Colonic mucosa (tissue), 4 donors: Measurements from ENCODE around the gene SAMD7. TPM values are rescaled to one million over a fixed set of nuclear protein-coding genes. Genes with fewer than 3 reads are reported as not detected.

ENCODE experiments used
- DNase-seq: peaks from one replicate; pipeline ENCODE4 v3.0.0-alpha.2; 2020
- H3K27ac ChIP-seq: fragments of 200-600 bp; one replicate; pipeline ENCODE4 v1.8.0; 2021
- H3K27me3 ChIP-seq: fragments of 200-600 bp; one replicate; pipeline ENCODE4 v1.8.0; 2021
- H3K36me3 ChIP-seq: fragments of 200-600 bp; one replicate; pipeline ENCODE4 v1.8.0; 2021
- H3K4me1 ChIP-seq: fragments of 200-600 bp; one replicate; pipeline ENCODE4 v1.8.0; 2021; ENCODE audit warnings: mild to moderate bottlenecking
- H3K4me3 ChIP-seq: fragments of 200-600 bp; one replicate; pipeline ENCODE4 v1.8.0; 2021
- H3K9ac ChIP-seq, 2 donors: one replicate each; pipeline ENCODE4 v1.7.0; 2013; ENCODE audit warnings: control low read depth in 2 of 2, low read depth in 2 of 2, low read length in 2 of 2
- H3K9me3 ChIP-seq: fragments of 200-600 bp; one replicate; pipeline ENCODE4 v1.8.0; 2021
- CTCF ChIP-seq: fragments of 200-600 bp; IDR thresholded peaks from one replicate; pipeline ENCODE4 v1.8.0; 2022; ENCODE audit warnings: antibody characterized with exemption, mild to moderate bottlenecking
- intact Hi-C: fragments of 100-400 bp; cut with DNase I; formaldehyde crosslinking; loops from one replicate; pipeline ENCODE4 v1.14.1; 2022
- total RNA-seq, 2 donors: library from RNA; stranded (reverse); fragmentation: NEBNext Ultra II Directional in 1 of 2; extraction: Animal tissue kit (Norgen Biotek cat#: 25700) in 1 of 2; gene quantifications; one replicate each; pipeline ENCODE4 v1.2.1, GENCODE V29; 2021
- donor health status: healthy.
- donor health status: DM: no; HTN: no; CAD: no.
- donor health status: DM: no; HTN: no; CAD: no.

SAMD7 gene
- total RNA-seq, 2 donors from 2014 or later, result not detected

- no peaks in the 10 kb centered on the region for H3K36me3 ChIP-seq
- no peak for DNase-seq
- H3K4me1 ChIP-seq, result peaks cover 6% of the 10 kb centered on the region
- H3K27me3 ChIP-seq, result no peaks in the 10 kb centered on the region
- intact Hi-C loops, result no loop called here
- peak overlapping the region; percentile 1 for H3K27ac ChIP-seq
- no peaks in the 10 kb centered on the region for H3K9me3 ChIP-seq
- H3K9ac ChIP-seq, result peak overlapping the region in 1 of 2 donors; percentile 63
- no peak for TF ChIP-seq CTCF
- peak overlapping the region; percentile 26 for H3K4me3 ChIP-seq
Observed at GRCh38 chr3:169867584-169868210, 43.7 kb upstream of the SAMD7 start.

GRCh38 chr3:169868369-169868768 lies 43.0 kb upstream of the SAMD7 start:
- Histone ChIP-seq H3K27ac (peak overlapping the region; percentile 70), H3K9ac (peak overlapping the region in 1 of 2 donors; percentile 63), H3K4me1 (peaks cover 6% of the 10 kb centered on the region), H3K27me3 (no peaks in the 10 kb centered on the region), H3K4me3 (peak overlapping the region; percentile 26), H3K36me3 (no peaks in the 10 kb centered on the region), H3K9me3 (no peaks in the 10 kb centered on the region)
- intact Hi-C loops, result no loop called here
- no peak for DNase-seq
- TF ChIP-seq CTCF, result no peak

- intact Hi-C loops, result no loop called here
- Histone ChIP-seq H3K27me3 (no peaks in the 10 kb centered on the region), H3K27ac (peak within 1 kb of the TSS; percentile 70), H3K4me1 (peaks cover 6% of the 10 kb centered on the region), H3K4me3 (peak within 1 kb of the TSS; percentile 26), H3K9me3 (no peaks in the 10 kb centered on the region), H3K36me3 (no peaks in the 10 kb centered on the region), H3K9ac (peak within 1 kb of the TSS in 1 of 2 donors; percentile 80)
- TF ChIP-seq CTCF, result no peak
- peak; percentile 29 for DNase-seq
Observed at GRCh38 chr3:169869484-169870220, 41.7 kb upstream of the SAMD7 start, which contains the start of gene LRRC31. TSS of gene LRRC31 (minus strand) at chr3:169869935. CDS start at chr3:169869807, 128 bp downstream.

- peak; percentile 84 for DNase-seq
- intact Hi-C loops, result no loop called here
Observed at GRCh38 chr3:169871129-169871886, 40.1 kb upstream of the SAMD7 start.

More at GRCh38 chr3:169871129-169871886, 40.1 kb upstream of the SAMD7 start:
- H3K4me3 ChIP-seq, result no peak overlapping the region
- peak overlapping the region; percentile 70 for H3K27ac ChIP-seq
- no peaks in the 10 kb centered on the region for H3K36me3 ChIP-seq
- no peak for TF ChIP-seq CTCF
- H3K27me3 ChIP-seq, result no peaks in the 10 kb centered on the region
- H3K9me3 ChIP-seq, result no peaks in the 10 kb centered on the region
- peaks cover 2% of the 10 kb centered on the region for H3K4me1 ChIP-seq
- H3K9ac ChIP-seq, result peak overlapping the region in 1 of 2 donors; percentile 69
